Measurements from ENCODE around the gene MLH1.
"Not testable (repeated sequence)": the region's sequence is repeated elsewhere in the genome, so short reads cannot be mapped to it uniquely, and the experiment has no call there.

Gene MLH1

DNA sequence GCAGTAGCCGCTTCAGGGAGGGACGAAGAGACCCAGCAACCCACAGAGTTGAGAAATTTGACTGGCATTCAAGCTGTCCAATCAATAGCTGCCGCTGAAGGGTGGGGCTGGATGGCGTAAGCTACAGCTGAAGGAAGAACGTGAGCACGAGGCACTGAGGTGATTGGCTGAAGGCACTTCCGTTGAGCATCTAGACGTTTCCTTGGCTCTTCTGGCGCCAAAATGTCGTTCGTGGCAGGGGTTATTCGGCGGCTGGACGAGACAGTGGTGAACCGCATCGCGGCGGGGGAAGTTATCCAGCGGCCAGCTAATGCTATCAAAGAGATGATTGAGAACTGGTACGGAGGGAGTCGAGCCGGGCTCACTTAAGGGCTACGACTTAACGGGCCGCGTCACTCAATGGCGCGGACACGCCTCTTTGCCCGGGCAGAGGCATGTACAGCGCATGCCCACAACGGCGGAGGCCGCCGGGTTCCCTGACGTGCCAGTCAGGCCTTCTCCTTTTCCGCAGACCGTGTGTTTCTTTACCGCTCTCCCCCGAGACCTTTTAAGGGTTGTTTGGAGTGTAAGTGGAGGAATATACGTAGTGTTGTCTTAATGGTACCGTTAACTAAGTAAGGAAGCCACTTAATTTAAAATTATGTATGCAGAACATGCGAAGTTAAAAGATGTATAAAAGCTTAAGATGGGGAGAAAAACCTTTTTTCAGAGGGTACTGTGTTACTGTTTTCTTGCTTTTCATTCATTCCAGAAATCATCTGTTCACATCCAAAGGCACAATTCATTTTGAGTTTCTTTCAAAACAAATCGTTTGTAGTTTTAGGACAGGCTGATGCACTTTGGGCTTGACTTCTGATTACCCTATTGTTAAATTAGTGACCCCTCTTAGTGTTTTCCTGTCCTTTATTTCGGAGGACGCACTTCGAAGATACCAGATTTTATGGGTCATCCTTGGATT, at the start of gene MLH1:
MLH1 (plus strand) TSS at position 193 of the 958 bp plus-strand sequence; CDS start at position 223, 30 bp downstream.
- DNase-seq: no peak

- DNase-seq: peak; percentile 29
These were observed 49.7 kb upstream of the MLH1 start for GRCh38 chr3:36943601-36944000.

DNA sequence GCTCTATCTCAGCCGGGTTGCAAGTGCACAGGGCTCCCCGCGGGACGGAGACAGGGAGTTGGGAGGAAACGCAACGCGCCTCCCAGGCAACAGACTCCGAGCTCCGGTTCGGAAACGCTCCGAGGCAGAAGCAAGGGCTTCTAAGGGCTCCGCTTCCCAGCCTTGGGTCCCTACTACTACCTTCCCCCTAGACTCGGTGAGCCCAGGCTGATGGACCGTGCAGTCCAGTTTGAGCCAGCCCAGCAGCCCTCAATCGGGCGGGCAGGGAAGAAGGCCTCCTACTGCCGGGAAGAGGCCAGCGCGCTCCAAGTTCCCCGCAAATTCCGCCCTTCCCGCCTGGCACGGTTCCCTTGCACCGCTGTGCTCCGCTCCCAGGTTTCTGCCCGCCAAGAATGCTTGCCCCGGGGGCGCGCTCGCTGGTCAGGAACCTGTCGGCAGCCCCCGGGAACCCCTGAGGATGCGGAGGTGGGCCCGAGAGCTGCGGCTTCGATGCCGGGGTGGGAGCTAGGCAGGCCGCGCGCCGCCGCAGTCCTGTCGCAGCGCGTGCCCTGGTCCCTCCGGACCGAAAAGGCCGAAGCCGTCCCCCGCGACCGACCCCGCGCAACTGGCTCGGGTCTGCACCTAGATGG, 49.2 kb upstream of the MLH1 start:
- peak; percentile 60 for DNase-seq

DNA sequence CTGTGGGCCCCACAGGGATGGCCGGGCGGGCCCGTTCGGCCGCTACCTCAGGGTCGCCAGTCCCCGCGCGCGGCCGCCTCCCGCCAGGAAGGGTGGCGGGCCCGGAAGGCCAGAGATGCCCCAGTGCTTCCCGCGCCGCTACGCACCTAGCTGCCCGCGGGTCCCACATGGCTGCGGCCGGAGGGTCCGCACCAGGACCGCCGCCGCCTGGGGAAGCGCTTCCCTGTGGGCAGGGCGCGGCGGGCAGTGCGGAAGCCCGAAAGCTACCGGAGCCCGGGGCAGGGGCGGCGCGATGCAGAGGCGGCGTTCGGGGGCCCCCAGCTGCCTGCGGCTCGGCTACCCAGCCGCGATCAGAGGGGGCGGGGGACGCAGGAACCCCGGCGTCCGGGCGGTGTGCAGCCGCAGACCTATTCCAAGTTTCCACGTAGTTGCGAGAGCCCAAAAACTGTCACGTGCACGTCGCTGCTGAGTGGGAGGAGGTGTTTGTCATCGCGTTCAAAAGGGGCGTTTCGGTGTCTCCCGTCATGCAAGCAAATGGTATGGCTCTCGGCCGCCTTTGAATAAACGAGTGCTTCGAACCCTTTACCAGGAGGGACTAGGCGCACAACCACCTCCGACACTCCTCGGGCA, 48.6 kb upstream of the MLH1 start, which contains the start of gene TRANK1:
TRANK1 (minus strand) TSS at position 414 of the 630 bp plus-strand sequence; CDS start at position 169, 245 bp downstream.
- DNase-seq: peak; percentile 56

DNA sequence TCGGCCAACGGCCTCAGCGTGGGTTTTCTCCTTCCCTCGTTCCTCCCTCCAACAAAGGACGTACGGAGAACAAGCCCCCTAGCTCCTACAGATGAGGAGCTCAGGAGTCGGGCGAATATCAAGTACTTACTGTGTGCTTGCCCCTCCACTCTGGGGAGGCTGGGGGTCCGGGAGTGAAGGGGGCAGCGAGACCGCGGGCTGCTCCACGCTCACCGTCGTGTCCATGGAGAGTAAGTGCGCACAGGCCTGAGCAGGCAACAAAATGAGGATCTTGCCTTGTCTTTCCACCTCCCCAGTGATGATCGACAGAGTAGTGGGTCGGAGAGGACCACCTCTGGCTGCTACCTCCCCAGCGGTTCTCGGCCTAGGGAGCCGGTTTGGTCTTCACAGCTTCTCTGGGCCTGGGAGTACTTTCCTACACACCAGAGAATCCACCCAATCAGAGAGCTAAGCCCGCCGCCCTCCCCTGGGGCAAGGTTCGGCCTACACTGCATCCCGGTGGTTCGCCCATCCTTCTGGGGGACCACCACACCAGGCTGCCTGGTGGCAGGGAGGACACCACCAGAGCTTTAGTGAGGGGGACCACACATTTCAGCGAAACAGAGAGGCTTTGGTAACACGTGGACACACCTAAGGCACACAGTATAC, 47.9 kb upstream of the MLH1 start:
- no peak for DNase-seq

DNA sequence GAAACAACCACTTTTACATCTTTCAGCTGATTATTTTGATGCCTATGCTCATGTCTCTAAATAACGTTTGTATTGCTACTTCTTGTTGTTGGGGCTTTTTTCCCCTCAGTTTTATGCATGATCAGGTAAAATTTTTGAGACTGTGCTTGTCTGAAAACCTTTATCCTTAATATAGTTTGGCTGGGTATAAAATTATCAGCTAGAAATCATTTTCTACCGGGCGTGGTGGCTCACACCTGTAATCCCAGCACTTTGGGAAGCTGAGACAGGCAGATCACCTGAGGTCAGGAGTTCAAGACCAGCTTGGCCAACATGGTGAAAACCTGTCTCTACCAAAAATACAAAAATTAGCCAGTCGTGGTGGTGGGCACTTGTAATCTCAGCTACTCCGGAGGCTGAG, 45.5 kb upstream of the MLH1 start:
- not testable (repeated sequence) for DNase-seq

DNA sequence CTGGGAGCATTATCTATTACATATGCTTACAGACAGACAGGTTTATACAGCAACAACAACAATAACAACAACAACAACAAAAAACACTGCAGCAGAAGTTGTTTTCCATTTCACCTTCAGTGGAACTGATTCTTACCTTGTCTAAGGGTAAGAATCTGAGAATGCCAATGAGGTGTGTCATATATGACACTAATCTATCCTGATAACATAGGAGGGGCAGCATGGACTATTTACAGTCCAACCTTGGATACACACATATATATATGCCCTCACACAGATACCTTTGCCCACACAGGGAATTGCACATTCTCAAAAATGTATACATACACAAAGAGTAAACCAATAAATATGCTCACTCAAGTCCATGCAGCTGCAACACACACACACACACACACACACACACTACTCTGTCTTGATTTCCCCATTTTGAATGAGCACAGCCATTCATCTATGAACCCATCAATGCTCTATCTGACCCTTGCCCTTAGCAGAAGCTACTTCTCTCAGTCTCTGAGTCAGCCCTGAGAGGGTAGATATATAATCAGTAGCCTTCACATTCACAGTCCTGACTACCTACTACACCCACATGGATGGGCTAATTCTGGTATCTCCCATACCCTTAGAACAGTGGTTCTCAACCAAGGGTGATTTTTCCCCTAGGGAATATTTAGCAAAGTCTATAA, 38.7 kb upstream of the MLH1 start:
- no peak for DNase-seq

DNA sequence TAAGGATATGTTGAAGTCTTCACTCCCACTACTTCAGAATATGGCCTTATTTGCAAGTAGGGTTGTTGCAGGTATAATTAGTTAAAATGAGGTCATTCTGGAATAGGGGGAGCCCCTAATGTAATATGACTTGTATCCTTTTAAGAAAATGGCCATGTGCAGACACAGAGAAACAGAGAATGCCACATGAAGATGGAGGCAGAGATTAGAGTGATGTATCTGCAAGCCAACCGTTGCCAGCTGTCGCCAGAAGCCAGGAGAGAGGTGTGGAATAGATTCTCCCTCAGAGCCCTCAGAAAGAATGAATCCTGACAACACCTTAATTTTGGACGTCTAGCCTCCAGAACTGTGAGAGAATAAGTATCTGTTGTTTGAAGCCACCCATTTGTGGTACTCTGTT, 37.2 kb upstream of the MLH1 start:
- no peak for DNase-seq

DNA sequence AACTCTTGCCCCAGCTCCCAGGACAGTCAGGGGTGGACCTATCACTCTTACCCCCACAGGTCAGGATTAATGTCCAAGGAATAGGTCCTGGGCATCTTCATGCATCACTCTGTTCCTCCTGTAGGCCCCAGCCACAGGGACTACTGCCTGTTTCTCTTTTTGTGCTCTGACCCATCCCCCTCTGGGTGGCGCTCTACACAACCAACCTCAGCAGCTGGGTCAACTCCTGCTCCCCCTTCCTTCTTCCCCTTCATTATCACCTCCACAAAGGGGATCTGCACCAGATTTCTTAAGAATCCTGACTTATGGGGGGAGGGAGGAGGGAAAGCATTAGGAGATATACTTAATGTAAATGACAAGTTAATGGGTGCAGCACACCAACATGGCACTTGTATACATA, 36.3 kb upstream of the MLH1 start:
- no peak for DNase-seq

DNA sequence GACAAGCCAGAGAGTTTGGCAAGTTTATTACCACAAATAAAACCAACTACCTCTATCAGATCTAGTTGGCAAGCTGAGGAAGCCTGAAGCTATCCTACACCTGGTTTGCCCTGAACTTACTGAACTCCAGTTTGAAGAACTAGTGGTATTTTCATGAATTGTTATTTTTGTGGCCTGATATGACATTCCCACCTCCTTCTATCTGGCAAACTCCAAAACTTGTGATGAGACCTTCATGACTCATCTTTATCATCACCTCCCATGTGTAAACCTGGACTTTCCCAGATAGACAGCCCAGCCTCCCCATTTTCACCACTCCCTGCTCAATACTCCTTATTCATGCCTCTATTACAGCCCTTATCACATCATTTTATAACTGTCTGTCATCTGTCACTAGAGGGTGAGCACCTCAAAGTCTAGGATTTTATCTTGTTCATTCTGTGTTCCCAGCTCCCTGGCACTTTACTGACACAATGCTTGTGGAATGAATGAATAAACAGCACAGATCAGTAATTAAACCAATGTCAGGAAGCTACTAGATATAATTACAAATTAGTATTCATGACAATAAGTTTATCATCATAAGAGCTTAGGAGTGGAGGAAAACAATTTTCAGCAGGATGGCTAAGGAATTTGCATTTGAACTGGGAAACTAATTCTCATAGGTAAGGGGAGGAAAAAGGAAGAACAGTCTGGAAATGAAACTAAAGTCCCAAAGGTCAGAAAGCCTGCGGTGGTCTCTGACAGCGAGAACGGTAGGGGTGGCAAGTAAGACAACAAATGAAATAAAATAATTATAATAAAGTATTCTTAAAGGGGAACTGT, 35.2 kb upstream of the MLH1 start:
- no peak for DNase-seq

DNA sequence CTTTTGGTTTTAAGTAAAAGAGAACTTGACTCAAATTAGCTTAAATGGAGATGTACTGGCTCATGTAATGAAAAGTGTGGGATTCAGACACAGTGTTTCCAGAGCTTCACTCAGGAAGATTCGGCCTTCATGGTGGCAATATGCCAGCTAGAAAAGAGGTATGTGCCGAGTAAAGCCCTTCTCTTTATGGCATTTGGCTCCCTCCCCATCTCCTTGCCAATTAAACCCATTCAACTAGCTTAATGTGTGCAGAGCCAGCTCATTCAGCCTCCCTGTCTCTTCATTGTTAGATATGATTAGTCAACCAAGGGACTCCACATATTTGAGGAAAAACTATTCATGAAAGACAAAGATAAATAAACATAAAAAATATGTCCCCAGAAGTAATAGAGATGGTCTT, 33.5 kb upstream of the MLH1 start:
- peak; percentile 81 for DNase-seq

- DNase-seq: no peak
These were observed 32.8 kb upstream of the MLH1 start for GRCh38 chr3:36960502-36960901.

DNA sequence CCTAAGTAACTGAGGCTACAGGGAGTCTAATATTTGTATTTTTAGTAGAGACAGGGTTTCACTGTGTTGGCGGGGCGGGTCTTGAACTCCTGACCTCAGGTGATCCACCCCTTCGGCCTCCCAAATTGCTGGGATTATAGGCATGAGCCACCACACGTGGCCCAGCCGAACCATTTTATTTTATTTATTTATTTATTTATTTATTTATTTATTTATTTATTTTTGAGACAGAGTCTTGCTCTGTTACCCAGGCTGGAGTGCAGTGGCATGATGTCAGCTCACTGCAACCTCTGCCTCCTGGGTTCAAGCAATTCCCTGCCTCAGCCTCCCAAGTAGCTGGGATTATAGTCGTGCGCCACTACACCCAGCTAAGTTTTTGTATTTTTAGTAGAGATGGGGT, 30.3 kb upstream of the MLH1 start:
- not testable (repeated sequence) for DNase-seq

DNA sequence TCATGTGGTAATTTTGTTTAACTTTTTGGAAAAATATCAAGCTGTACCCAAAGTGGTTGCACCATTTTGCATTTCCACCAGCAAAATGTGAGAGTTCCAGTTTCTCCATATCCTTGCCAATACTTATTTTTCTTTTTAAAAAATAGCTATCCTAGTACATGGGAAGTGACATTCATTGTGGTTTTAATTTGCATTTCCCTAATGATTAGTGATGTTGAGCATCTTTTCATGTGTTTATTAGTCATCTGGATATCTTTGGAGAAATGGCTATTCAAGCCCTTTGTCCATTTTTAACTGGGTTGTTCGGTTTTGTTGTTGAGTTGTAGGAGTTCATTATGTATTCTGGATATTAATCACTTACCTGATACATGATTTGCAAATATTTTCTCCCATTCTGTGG, 29.0 kb upstream of the MLH1 start:
- no peak for DNase-seq

DNA sequence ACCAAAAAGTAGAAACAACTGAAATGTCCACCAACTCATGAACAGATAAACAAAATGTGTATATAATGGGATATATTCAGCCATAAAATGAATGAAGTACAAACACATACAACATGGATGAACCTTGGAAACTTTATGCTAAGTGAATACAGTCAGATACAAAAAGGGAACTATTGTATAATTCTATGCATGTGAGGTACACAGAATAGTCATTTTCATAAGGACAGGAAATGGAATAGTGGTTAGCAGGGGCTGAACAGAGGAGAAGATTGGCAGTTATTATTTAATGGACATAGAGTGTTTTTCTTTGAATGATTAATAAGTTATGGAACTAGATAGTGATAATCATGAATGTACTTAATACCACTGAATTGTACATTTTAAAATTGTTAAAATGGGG, 28.5 kb upstream of the MLH1 start:
- DNase-seq: no peak

DNA sequence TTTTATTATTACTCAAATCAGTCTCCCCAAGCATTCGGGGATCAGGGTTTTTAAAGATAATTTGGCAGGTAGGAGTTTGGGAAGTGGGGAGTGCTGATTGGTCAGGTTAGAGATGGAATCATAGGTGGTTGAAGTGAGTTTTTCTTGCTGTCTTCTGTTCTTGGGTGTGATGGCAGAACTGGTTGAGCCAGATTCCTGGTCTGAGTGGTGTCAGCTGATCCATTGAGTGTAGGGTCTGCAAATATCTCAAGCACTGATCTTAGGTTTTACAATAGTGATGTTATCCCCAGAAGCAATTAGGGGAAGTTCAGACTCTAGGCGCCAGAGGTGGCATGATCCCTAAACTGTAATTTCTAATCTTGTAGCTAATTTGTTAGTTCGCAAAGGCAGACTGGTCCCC, 27.9 kb upstream of the MLH1 start:
- no peak for DNase-seq

DNA sequence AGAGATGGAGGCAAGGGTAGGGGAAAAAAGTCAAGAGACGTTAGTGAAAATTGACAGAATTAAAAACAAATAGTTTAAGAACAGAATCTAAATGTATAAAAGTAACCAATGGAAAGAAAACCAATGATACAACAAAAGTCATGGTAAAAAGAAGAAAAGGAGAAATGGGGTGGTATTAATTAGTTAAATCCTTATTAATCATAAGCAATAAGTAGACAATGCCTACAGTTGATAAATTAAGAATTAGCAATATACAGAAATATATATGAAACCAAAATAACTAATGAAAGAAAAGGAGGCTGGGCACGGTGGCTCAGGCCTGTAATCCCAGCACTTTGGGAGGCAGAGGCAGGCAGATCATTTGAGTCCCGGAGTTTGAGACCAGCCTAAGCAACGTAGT, 24.2 kb upstream of the MLH1 start:
- no peak for DNase-seq

- peak; percentile 91 for DNase-seq
These were observed 23.5 kb upstream of the MLH1 start for GRCh38 chr3:36969540-36970432.

GRCh38 chr3:36972163-36972562, 21.2 kb upstream of the MLH1 start:
- DNase-seq: no peak

DNA sequence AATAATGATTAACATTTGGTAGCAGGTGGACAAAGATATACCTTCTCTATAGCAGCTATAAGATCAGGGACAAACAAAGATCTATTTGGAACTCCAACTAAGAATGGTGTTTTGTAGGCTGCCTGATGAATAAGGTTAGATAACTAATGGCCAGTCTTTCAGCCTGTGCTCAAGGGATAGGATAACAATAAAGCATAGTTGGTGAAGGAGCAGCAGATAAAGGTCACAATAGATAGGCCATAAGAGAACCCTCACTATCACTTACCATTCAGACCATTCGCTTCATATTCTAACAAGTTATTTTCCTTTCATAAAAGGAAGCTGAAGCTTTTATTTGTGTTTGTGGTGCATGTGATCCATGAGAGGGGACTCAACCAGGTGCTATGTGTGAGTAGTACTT, 20.2 kb upstream of the MLH1 start:
- DNase-seq: no peak

- no peak for DNase-seq
These were observed 12.3 kb upstream of the MLH1 start for GRCh38 chr3:36981006-36981405.
